OCI-LY3 (cell line): Measurements from ENCODE around the gene GPBP1.

ENCODE experiments used
- H2AFZ ChIP-seq: fragments of 200-600, 300-600 bp; shearing (Covaris generic); 2 replicates; pipeline ENCODE4 v1.6.0; 2014; ENCODE audit warnings: antibody characterized with exemption, low read depth, low read length
- H3K27ac ChIP-seq: fragments of 200-600, 300-600 bp; sonication (generic); 2 replicates; pipeline ENCODE4 v1.5.1; 2014; ENCODE audit warnings: mild to moderate bottlenecking, low read length, moderate library complexity, mixed read lengths
- H3K27me3 ChIP-seq: fragments of 200-600, 300-600 bp; sonication (generic); 2 replicates; pipeline ENCODE4 v1.6.1; 2014; ENCODE audit warnings: low read depth, low read length, mixed read lengths
- H3K36me3 ChIP-seq: fragments of 200-600, 300-600 bp; sonication (generic); replicated peaks from 2 replicates; pipeline ENCODE3; 2014; ENCODE audit warnings: low read depth, low read length, mixed read lengths
- H3K4me1 ChIP-seq: fragments of 300-600, 200-600 bp; sonication (generic); 2 replicates; pipeline ENCODE4 v1.6.1; 2014; ENCODE audit warnings: low read length, mixed read lengths
- H3K4me2 ChIP-seq: fragments of 200-600, 300-600 bp; sonication (generic); 2 replicates; pipeline ENCODE4 v1.6.1; 2014; ENCODE audit warnings: low read length, mixed read lengths
- H3K4me3 ChIP-seq: fragments of 300-600, 200-600 bp; sonication (generic); 2 replicates; pipeline ENCODE4 v1.5.1; 2014; ENCODE audit warnings: antibody characterized with exemption, mild to moderate bottlenecking, low read length, moderate library complexity
- H3K79me2 ChIP-seq: fragments of 300-600, 200-600 bp; shearing (Covaris generic); 2 replicates; pipeline ENCODE4 v1.6.1; 2014; ENCODE audit warnings: mild to moderate bottlenecking, low read length, mixed read lengths
- H3K9ac ChIP-seq: fragments of 300-600, 200-600 bp; shearing (Covaris generic); 2 replicates; pipeline ENCODE4 v1.6.0; 2014; ENCODE audit warnings: mild to moderate bottlenecking, low read length, moderate library complexity
- H3K9me3 ChIP-seq: fragments of 200-600, 300-600 bp; shearing (Covaris generic); 2 replicates; pipeline ENCODE4 v1.6.1; 2014; ENCODE audit warnings: low read length, mixed read lengths; ENCODE audit not compliant: insufficient read depth
- H4K20me1 ChIP-seq: fragments of 200-600, 300-600 bp; sonication (generic); 2 replicates; pipeline ENCODE4 v1.6.1; 2016; ENCODE audit warnings: low read length, mixed read lengths; ENCODE audit not compliant: insufficient read depth
- EZH2phosphoT487 ChIP-seq: fragments of 200-600 bp; shearing (Covaris generic); IDR thresholded peaks from 2 replicates; pipeline ENCODE4 v1.6.1; 2018; ENCODE audit warnings: antibody characterized with exemption, mixed run types, low read depth
- TF ChIP-seq, protein P1 (sequence below): fragments of 200-600, 300-600 bp; sonication (generic); IDR thresholded peaks from 2 replicates; pipeline ENCODE4 v1.5.1; 2014; ENCODE audit warnings: antibody characterized with exemption, low read length, low read depth

The GPBP1 gene

DNA sequence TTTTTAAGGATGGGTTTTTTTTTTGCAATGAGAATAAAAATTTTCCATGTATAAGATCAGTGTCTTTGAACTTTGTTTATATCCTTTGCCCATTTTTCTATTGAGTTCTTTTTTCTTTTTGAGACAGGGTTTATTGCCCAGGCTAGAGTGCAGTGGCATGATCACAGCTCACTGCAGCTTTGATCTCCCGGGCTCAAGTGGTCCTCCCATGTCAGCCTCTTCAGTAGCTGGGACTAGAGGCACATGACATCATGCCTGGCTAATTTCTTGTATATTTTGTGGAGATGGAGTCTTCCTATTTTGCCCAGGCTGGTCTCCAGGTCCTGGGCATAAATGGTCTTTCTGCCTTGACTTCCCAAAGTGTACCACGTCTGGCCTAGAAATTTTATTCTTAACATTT is 21.2 kb downstream of the GPBP1 start:
- H3K9me3 ChIP-seq = no peaks in the 10 kb centered on the region
- no peak overlapping the region for H3K9ac ChIP-seq
- H3K4me1 ChIP-seq = peaks cover 7% of the 10 kb centered on the region
- H3K27ac ChIP-seq = no peak overlapping the region
- no peak overlapping the region for H3K4me2 ChIP-seq
- TF ChIP-seq, protein P1, sequence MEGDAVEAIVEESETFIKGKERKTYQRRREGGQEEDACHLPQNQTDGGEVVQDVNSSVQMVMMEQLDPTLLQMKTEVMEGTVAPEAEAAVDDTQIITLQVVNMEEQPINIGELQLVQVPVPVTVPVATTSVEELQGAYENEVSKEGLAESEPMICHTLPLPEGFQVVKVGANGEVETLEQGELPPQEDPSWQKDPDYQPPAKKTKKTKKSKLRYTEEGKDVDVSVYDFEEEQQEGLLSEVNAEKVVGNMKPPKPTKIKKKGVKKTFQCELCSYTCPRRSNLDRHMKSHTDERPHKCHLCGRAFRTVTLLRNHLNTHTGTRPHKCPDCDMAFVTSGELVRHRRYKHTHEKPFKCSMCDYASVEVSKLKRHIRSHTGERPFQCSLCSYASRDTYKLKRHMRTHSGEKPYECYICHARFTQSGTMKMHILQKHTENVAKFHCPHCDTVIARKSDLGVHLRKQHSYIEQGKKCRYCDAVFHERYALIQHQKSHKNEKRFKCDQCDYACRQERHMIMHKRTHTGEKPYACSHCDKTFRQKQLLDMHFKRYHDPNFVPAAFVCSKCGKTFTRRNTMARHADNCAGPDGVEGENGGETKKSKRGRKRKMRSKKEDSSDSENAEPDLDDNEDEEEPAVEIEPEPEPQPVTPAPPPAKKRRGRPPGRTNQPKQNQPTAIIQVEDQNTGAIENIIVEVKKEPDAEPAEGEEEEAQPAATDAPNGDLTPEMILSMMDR = no peak
- TF ChIP-seq EZH2phosphoT487 = no peak
- peaks cover 100% of the 10 kb centered on the region for H3K79me2 ChIP-seq
- H2AFZ ChIP-seq = no peak overlapping the region
- H3K4me3 ChIP-seq = no peak overlapping the region
- peaks cover 18% of the 10 kb centered on the region for H3K36me3 ChIP-seq
- no peaks in the 10 kb centered on the region for H3K27me3 ChIP-seq
- peaks cover 95% of the 10 kb centered on the region for H4K20me1 ChIP-seq

DNA sequence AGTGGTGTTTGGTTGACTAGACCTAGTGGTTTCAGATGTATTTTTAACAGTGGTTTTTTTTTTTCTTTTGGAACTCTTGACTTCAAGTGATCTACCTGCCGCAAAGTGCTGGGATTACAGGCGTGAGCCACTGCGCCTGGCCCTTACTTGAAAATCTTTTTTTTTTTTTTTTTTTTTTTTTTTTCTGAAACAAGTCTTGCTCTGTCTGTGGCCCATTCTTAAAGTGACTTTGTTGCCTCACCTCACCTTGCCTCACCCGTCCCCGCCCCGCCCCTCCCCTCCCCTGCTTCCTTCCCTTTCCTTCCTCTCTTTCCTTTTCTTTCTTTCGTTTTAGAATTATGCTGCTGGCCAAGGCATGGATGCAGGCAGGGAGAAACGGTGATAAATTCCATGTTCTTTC is 26.0 kb downstream of the GPBP1 start:
- H3K4me1 ChIP-seq = peaks cover 7% of the 10 kb centered on the region
- no peaks in the 10 kb centered on the region for H3K27me3 ChIP-seq
- TF ChIP-seq, protein P1 = no peak
- no peak for TF ChIP-seq EZH2phosphoT487
- H4K20me1 ChIP-seq = peaks cover 93% of the 10 kb centered on the region
- H3K9ac ChIP-seq = no peak overlapping the region
- no peak overlapping the region for H2AFZ ChIP-seq
- no peak overlapping the region for H3K4me2 ChIP-seq
- no peaks in the 10 kb centered on the region for H3K9me3 ChIP-seq
- peaks cover 7% of the 10 kb centered on the region for H3K36me3 ChIP-seq
- H3K79me2 ChIP-seq = peaks cover 100% of the 10 kb centered on the region
- H3K4me3 ChIP-seq = no peak overlapping the region
- H3K27ac ChIP-seq = no peak overlapping the region

DNA sequence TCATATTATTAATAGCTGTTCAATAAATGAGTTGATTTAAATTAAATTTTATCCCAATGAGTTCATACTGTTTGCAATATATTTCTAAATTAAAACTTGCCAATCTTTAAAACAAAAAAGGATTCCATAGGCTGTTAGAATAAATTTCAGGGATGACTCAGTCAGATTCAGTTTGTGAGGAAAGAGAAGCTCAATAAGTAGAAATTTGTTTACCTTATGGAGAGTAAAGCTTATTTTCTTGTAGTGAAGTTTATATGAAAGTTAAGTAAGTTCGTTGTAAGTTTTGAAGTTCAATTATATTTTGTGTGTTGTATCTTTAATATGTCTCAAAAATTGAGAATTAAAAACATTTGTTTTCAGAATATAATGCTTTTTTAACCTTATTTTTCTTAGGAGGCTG is 29.0 kb downstream of the GPBP1 start:
- peaks cover 12% of the 10 kb centered on the region for H3K4me1 ChIP-seq
- no peak overlapping the region for H3K9ac ChIP-seq
- peaks cover 3% of the 10 kb centered on the region for H3K36me3 ChIP-seq
- H3K4me2 ChIP-seq = no peak overlapping the region
- no peak for TF ChIP-seq EZH2phosphoT487
- TF ChIP-seq, protein P1 = no peak
- no peaks in the 10 kb centered on the region for H3K9me3 ChIP-seq
- peaks cover 100% of the 10 kb centered on the region for H3K79me2 ChIP-seq
- no peak overlapping the region for H3K27ac ChIP-seq
- H2AFZ ChIP-seq = no peak overlapping the region
- no peaks in the 10 kb centered on the region for H3K27me3 ChIP-seq
- H4K20me1 ChIP-seq = peaks cover 96% of the 10 kb centered on the region
- no peak overlapping the region for H3K4me3 ChIP-seq

- no peaks in the 10 kb centered on the region for H3K36me3 ChIP-seq
- H3K4me1 ChIP-seq = peaks cover 5% of the 10 kb centered on the region
- H3K9me3 ChIP-seq = no peaks in the 10 kb centered on the region
- H3K27ac ChIP-seq = no peak overlapping the region
- no peaks in the 10 kb centered on the region for H3K27me3 ChIP-seq
- peaks cover 100% of the 10 kb centered on the region for H3K79me2 ChIP-seq
- H3K4me2 ChIP-seq = 0 out of 2 replicates have a peak overlapping the region, but pooled peaks have one; percentile 11
- H4K20me1 ChIP-seq = peaks cover 98% of the 10 kb centered on the region
- no peak overlapping the region for H2AFZ ChIP-seq
- TF ChIP-seq, protein P1 = no peak
- TF ChIP-seq EZH2phosphoT487 = no peak
- no peak overlapping the region for H3K9ac ChIP-seq
- H3K4me3 ChIP-seq = no peak overlapping the region
Measured at GRCh38 chr5:57207007-57207653, 33.3 kb downstream of the GPBP1 start.
